Kidney (tissue), 14 donors: ENCODE results near the gene NMRK1. TPM values are rescaled to one million over a fixed set of nuclear protein-coding genes. Genes with fewer than 3 reads are reported as not detected.

ENCODE experiments used
- DNase-seq, 5 donors: peaks; one replicate each; pipeline ENCODE4 v3.0.0-alpha.2; 2013 to 2020
- FAIRE-seq: peaks from 2 replicates; lab custom pipeline; 2012; peaks lifted over from hg19 to GRCh38; lab: Jason Lieb, UNC
- H3K27ac ChIP-seq, 2 donors: one replicate each; pipeline ENCODE4 v1.7.0; 2013; ENCODE audit warnings: low read depth in 2 of 2, low read length in 2 of 2, inconsistent platforms in 1 of 2
- H3K27me3 ChIP-seq: one replicate; pipeline ENCODE4 v1.7.1; 2013; ENCODE audit warnings: low read length, inconsistent platforms; ENCODE audit not compliant: control insufficient read depth, insufficient read depth
- H3K36me3 ChIP-seq, 3 donors: one replicate each; pipeline versions ENCODE4 v1.7.0 to v1.7.1; 2013; ENCODE audit warnings: low read length in 3 of 3, control low read depth in 1 of 3, inconsistent platforms in 1 of 3; ENCODE audit not compliant: insufficient read depth in 3 of 3, control insufficient read depth in 2 of 3
- H3K4me1 ChIP-seq, 3 donors: one replicate each; pipeline versions ENCODE4 v1.7.0 to v1.7.1; 2013; ENCODE audit warnings: low read length in 3 of 3, inconsistent platforms in 1 of 3, low read depth in 1 of 3; ENCODE audit not compliant: control insufficient read depth in 2 of 3, insufficient read depth in 2 of 3
- H3K4me3 ChIP-seq, 3 donors: one replicate each; pipeline versions ENCODE4 v1.7.0 to v1.8.1; 2013; ENCODE audit warnings: low read length in 3 of 3, control low read depth in 1 of 3, inconsistent platforms in 1 of 3
- H3K9ac ChIP-seq, 3 donors: one replicate each; pipeline versions ENCODE4 v1.7.0 to v1.7.1; 2013; ENCODE audit warnings: low read length in 3 of 3, control low read depth in 1 of 3, inconsistent platforms in 1 of 3
- H3K9me3 ChIP-seq, 3 donors: one replicate each; pipeline versions ENCODE4 v1.7.0 to v1.7.1; 2013; ENCODE audit warnings: low read length in 3 of 3, control low read depth in 1 of 3, inconsistent platforms in 1 of 3; ENCODE audit not compliant: control insufficient read depth in 2 of 3, insufficient read depth in 1 of 3
- intact Hi-C: fragments of 100-400 bp; cut with DNase I; formaldehyde crosslinking; loops from one replicate; pipeline ENCODE4 v1.11.1; 2022
- polyA plus RNA-seq: library from polyadenylated mRNA; stranded (reverse); fragments of 350-450 nt; fragmentation: Illumina TruSeq; extraction: RNeasy Lipid Tissue Mini Kit (QIAGEN cat#74804); gene quantifications from one replicate; pipeline ENCODE4 v1.2.3, GENCODE V29; 2014; ENCODE audit warnings: low read depth, low replicate concordance; ENCODE audit not compliant: insufficient read depth
- total RNA-seq: library from RNA; stranded (reverse); fragmentation: NEBNext Ultra II Directional; extraction: Animal tissue kit (Norgen Biotek cat#: 25700); gene quantifications from one replicate; pipeline ENCODE4 v1.2.1, GENCODE V29; 2021
- TF ChIP-seq, protein P1 (sequence below): IDR thresholded peaks from 3 replicates; pipeline ENCODE4 v1.5.1; 2012; ENCODE audit warnings: mild to moderate bottlenecking, moderate library complexity, borderline replicate concordance; ENCODE audit not compliant: insufficient read depth; ENCODE audit errors: extremely low read depth
- donor health status: control.
- donor health status: control.
- donor health status: control.
- donor health status: control.
- donor health status: control.
- donor health status: DM: yes; HTN: yes; CAD: no.
- donor health status: Normal renal cell carcinoma (clear cell type).

Gene NMRK1
- total and polyA plus RNA-seq, 2 donors from 2014 or later = 42.3 to 67.8 TPM

GRCh38 chr9:75033791-75034473, 54.0 kb downstream of the NMRK1 start:
- no peaks in the 10 kb centered on the region for H3K27me3 ChIP-seq
- TF ChIP-seq, protein P1, sequence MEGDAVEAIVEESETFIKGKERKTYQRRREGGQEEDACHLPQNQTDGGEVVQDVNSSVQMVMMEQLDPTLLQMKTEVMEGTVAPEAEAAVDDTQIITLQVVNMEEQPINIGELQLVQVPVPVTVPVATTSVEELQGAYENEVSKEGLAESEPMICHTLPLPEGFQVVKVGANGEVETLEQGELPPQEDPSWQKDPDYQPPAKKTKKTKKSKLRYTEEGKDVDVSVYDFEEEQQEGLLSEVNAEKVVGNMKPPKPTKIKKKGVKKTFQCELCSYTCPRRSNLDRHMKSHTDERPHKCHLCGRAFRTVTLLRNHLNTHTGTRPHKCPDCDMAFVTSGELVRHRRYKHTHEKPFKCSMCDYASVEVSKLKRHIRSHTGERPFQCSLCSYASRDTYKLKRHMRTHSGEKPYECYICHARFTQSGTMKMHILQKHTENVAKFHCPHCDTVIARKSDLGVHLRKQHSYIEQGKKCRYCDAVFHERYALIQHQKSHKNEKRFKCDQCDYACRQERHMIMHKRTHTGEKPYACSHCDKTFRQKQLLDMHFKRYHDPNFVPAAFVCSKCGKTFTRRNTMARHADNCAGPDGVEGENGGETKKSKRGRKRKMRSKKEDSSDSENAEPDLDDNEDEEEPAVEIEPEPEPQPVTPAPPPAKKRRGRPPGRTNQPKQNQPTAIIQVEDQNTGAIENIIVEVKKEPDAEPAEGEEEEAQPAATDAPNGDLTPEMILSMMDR = no peak
- intact Hi-C loops = no loop called here
- FAIRE-seq (peak; percentile 80), DNase-seq (peak in 2 of 5 donors; percentile 57 to 62)
- no peaks in the 10 kb centered on the region for H3K9me3 ChIP-seq
- peaks cover 0 to 5% (median 2%) of the 10 kb centered on the region in 3 donors for H3K4me1 ChIP-seq
- H3K36me3 ChIP-seq = no peaks in the 10 kb centered on the region
- H3K4me3 ChIP-seq = no peak overlapping the region
- no peak overlapping the region for H3K9ac ChIP-seq
- no peak overlapping the region for H3K27ac ChIP-seq

DNA sequence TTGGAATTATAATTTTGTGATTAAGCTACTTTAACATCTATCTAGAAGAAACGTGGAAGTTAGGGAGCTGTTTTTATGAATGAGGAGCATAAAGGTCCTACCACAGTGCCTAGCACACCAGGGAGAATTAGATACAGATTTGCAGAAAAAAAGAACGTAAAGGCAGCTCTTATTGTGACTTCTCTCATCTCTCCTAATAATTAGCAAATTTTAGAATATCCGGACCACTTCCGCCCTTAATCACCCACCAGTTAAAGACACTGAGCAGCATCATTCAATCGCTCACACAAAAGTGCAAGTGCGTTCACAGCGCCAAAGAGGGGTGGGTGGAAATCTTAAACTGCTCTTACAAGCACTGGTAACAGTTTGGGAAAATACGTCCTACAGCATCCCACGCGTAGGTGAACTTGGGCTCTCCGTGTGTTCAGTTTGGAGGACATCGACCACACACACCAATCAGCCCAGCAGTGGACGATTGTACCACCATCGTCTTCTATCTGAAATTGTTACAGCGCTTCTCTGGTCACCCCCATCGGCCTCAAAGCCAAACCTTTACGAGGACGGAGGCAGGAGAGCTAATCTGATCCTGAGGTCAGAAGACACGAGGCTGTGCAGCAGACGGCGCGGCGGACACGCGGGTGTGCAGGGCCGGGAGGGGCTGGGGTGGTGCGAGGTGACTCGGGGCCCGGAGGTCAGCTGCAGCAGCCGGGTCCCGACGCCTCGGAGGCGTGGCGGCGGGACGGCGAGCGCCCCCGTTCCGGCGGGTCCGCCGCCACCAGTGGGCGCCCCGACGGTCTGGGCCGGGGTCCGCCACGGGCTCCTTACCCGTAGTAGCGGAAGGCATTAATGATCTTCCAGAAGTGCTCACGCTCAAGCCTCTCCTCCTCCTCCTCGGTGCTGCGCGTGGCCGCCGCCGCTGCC, 60.5 kb downstream of the NMRK1 start:
- Histone ChIP-seq H3K9ac (peak overlapping the region; percentile 88 to 94 (median 94)), H3K27me3 (no peaks in the 10 kb centered on the region), H3K9me3 (no peaks in the 10 kb centered on the region), H3K4me3 (peak overlapping the region; percentile 91 to 98 (median 96)), H3K4me1 (peaks cover 0 to 4% (median 0%) of the 10 kb centered on the region in 3 donors), H3K27ac (peak overlapping the region; percentile 94 to 96), H3K36me3 (no peaks in the 10 kb centered on the region)
- intact Hi-C loops = no loop called here
- TF ChIP-seq, protein P1 = peak; percentile 1
- FAIRE-seq = no peak
- peak; percentile 62 to 89 (median 74) for DNase-seq

DNA sequence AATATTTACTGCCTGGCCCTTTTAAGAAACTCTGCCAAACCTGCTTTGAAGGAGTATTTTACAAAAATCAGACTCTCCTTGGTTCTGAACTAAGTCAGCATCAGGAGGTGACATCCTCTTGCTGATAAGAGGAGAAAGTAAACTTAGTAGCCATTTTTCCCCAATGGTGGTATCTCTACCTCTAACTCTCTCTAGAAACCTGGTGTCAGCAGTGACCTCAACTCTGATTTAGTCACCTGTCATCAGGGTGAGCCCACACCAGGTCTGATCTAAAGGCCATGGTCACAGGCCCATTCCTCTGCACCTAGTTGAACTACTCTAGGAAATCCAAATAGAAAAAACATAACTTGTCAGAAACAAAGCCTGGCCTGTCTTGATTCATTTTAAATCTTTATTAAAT, 64.1 kb downstream of the NMRK1 start:
- Histone ChIP-seq H3K36me3 (no peaks in the 10 kb centered on the region), H3K4me3 (no peak overlapping the region), H3K4me1 (peaks cover 0 to 4% (median 0%) of the 10 kb centered on the region in 3 donors), H3K27ac (no peak overlapping the region), H3K9ac (no peak overlapping the region), H3K27me3 (no peaks in the 10 kb centered on the region), H3K9me3 (no peaks in the 10 kb centered on the region)
- DNase-seq (no peak), FAIRE-seq (no peak)
- TF ChIP-seq, protein P1 = no peak
- intact Hi-C loops = no loop called here
